ENCODE data around the gene UBN1. TPM values are rescaled to one million over a fixed set of nuclear protein-coding genes. Genes with fewer than 3 reads are reported as not detected.
A peak's percentile ranks its signal among the peaks of the same experiment; 100 is the strongest.
"Not testable (repeated sequence)": the region's sequence is repeated elsewhere in the genome, so short reads cannot be mapped to it uniquely, and the experiment has no call there.

Gene UBN1
- total RNA-seq, 1 donor from 2014 or later = 39.4 TPM

DNA sequence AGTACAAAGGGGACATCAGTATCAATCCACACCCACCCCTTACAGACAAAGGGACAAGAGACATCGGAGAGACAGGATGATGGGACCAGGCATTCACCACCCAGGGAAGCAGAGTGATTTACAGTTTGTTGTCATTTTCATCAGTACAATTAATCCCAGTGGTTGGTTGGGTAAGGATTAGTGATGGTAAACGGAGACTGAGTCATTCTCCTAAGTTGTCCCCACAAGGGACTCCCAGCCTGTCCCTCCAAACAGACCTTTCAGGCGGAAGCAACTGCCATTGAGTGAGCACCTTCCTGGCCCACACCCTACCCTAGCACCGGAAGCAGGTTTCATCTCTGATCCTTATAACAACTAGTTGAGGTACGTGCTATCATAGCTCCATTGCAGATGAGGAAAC lies 78.5 kb downstream of the UBN1 start:
- no peak for TF ChIP-seq CTCF (conservative IDR thresholded peaks at IDR 0.05)
- Mint-ChIP-seq H3K36me3 (peaks cover 16% of the 10 kb centered on the region), H3K9me3 (peaks cover 6% of the 10 kb centered on the region), H3K27me3 (peaks cover 2% of the 10 kb centered on the region), H3K4me1 (ENCODE audit: unreplicated experiment) (peaks cover 27% of the 10 kb centered on the region), H3K4me3 (peak overlapping the region; percentile 86), H3K27ac (peak overlapping the region; percentile 99)
- no peak for DNase-seq (ENCODE audit: extremely low spot score, unreplicated experiment)

- H3K27me3 Mint-ChIP-seq = peaks cover 2% of the 10 kb centered on the region
- peak overlapping the region; percentile 27 for H3K4me3 Mint-ChIP-seq
- TF ChIP-seq CTCF (conservative IDR thresholded peaks at IDR 0.05) = no peak
- H3K27ac Mint-ChIP-seq = peak overlapping the region; percentile 57
- no peak for DNase-seq (ENCODE audit: extremely low spot score, unreplicated experiment)
- H3K36me3 Mint-ChIP-seq = peaks cover 16% of the 10 kb centered on the region
- H3K4me1 Mint-ChIP-seq (ENCODE audit: unreplicated experiment) = peaks cover 27% of the 10 kb centered on the region
- H3K9me3 Mint-ChIP-seq = peaks cover 6% of the 10 kb centered on the region
Measured at GRCh38 chr16:4926928-4927327, 79.6 kb downstream of the UBN1 start.

GRCh38 chr16:4927661-4928060 lies 80.4 kb downstream of the UBN1 start:
- no peak for TF ChIP-seq CTCF (conservative IDR thresholded peaks at IDR 0.05)
- H3K9me3 Mint-ChIP-seq = peaks cover 6% of the 10 kb centered on the region
- H3K4me3 Mint-ChIP-seq = no peak overlapping the region
- H3K27ac Mint-ChIP-seq = no peak overlapping the region
- H3K4me1 Mint-ChIP-seq (ENCODE audit: unreplicated experiment) = peaks cover 25% of the 10 kb centered on the region
- peaks cover 16% of the 10 kb centered on the region for H3K36me3 Mint-ChIP-seq
- no peak for DNase-seq (ENCODE audit: extremely low spot score, unreplicated experiment)
- H3K27me3 Mint-ChIP-seq = peaks cover 4% of the 10 kb centered on the region

GRCh38 chr16:4928227-4928626 lies 80.9 kb downstream of the UBN1 start:
- H3K36me3 Mint-ChIP-seq = peaks cover 16% of the 10 kb centered on the region
- no peak for DNase-seq (ENCODE audit: extremely low spot score, unreplicated experiment)
- TF ChIP-seq CTCF (conservative IDR thresholded peaks at IDR 0.05) = no peak
- peaks cover 20% of the 10 kb centered on the region for H3K4me1 Mint-ChIP-seq (ENCODE audit: unreplicated experiment)
- H3K27me3 Mint-ChIP-seq = peaks cover 5% of the 10 kb centered on the region
- peaks cover 6% of the 10 kb centered on the region for H3K9me3 Mint-ChIP-seq
- H3K4me3 Mint-ChIP-seq = no peak overlapping the region
- no peak overlapping the region for H3K27ac Mint-ChIP-seq

GRCh38 chr16:4929619-4930018 lies 82.3 kb downstream of the UBN1 start:
- Mint-ChIP-seq H3K4me3 (peak overlapping the region; percentile 16), H3K27ac (peak overlapping the region; percentile 30), H3K4me1 (ENCODE audit: unreplicated experiment) (peaks cover 21% of the 10 kb centered on the region), H3K27me3 (peaks cover 17% of the 10 kb centered on the region), H3K36me3 (peaks cover 18% of the 10 kb centered on the region)
- H3K9me3 Mint-ChIP-seq; DNase-seq (ENCODE audit: extremely low spot score, unreplicated experiment): not testable (repeated sequence)

DNA sequence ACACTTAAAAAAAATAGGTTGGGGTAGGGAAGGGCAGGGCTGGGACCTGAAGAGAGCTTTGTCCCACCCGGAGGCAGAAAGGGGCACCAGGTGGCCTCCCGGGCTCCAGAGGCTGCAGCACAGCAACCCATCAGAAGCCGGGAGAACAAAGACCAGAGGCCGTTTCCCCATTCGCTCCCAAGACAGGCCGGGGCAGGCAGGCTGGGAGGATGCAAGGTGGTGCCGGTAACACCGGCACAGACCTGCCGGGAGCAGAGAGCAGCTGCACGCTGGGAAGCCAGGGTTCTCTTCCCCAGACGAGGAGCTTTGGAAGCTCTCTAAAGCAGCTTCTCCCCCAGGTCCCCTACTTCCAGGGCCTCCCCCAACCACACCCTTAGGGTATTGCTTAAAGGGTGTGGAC lies 84.1 kb downstream of the UBN1 start:
- Mint-ChIP-seq H3K27ac (peak overlapping the region; percentile 58), H3K36me3 (peaks cover 18% of the 10 kb centered on the region), H3K4me3 (no peak overlapping the region), H3K4me1 (ENCODE audit: unreplicated experiment) (peaks cover 10% of the 10 kb centered on the region), H3K27me3 (peaks cover 26% of the 10 kb centered on the region), H3K9me3 (peaks cover 6% of the 10 kb centered on the region)
- no peak for TF ChIP-seq CTCF (conservative IDR thresholded peaks at IDR 0.05)
- DNase-seq (ENCODE audit: extremely low spot score, unreplicated experiment) = no peak

Other genes starting within 250 kb of the UBN1 start
- gene UBALD1, start 232.6 kb upstream of the UBN1 start, total RNA-seq (ENCODE audit: low replicate concordance) = 49.2 and 85.9 TPM in 2 replicates
- 87.9 and 88.6 TPM in 2 replicates for gene MGRN1, start 222.7 kb upstream of the UBN1 start, total RNA-seq (ENCODE audit: low replicate concordance)
- gene NUDT16L1, start 153.9 kb upstream of the UBN1 start, total RNA-seq (ENCODE audit: low replicate concordance) = 36.7 and 37.7 TPM in 2 replicates
- gene ANKS3, start 113.2 kb upstream of the UBN1 start, total RNA-seq (ENCODE audit: low replicate concordance) = 21.6 and 36.7 TPM in 2 replicates
- gene DNAAF8, start 112.9 kb upstream of the UBN1 start, total RNA-seq (ENCODE audit: low replicate concordance) = 0.74 and 2.6 TPM in 2 replicates
- 19.0 and 21.0 TPM in 2 replicates for gene ZNF500, start 80.3 kb upstream of the UBN1 start, total RNA-seq (ENCODE audit: low replicate concordance)
- not detected in 2 replicates for gene SEPTIN12, start 59.1 kb upstream of the UBN1 start, total RNA-seq (ENCODE audit: low replicate concordance)
- 5.0 and 7.8 TPM in 2 replicates for gene SMIM22, start 52.1 kb upstream of the UBN1 start, total RNA-seq (ENCODE audit: low replicate concordance)
- gene ROGDI, start 44.8 kb upstream of the UBN1 start, total RNA-seq (ENCODE audit: low replicate concordance) = 37.6 and 39.3 TPM in 2 replicates
- 120 and 126 TPM in 2 replicates for gene GLYR1, start 193 bp upstream of the UBN1 start, total RNA-seq (ENCODE audit: low replicate concordance)
- gene PPL, start 89.7 kb downstream of the UBN1 start, total RNA-seq (ENCODE audit: low replicate concordance) = 142 and 428 TPM in 2 replicates
- gene SEC14L5, start 110.8 kb downstream of the UBN1 start, total RNA-seq (ENCODE audit: low replicate concordance) = 0.71 and 0.92 TPM in 2 replicates
- 16.8 and 18.0 TPM in 2 replicates for gene NAGPA, start 186.5 kb downstream of the UBN1 start, total RNA-seq (ENCODE audit: low replicate concordance)
- 0.75 and 2.1 TPM in 2 replicates for gene C16orf89, start 218.5 kb downstream of the UBN1 start, total RNA-seq (ENCODE audit: low replicate concordance)
- 30.4 and 31.0 TPM in 2 replicates for gene ALG1, start 224.4 kb downstream of the UBN1 start, total RNA-seq (ENCODE audit: low replicate concordance)